Measurements from ENCODE around the gene NDUFC1. TPM values are rescaled to one million over a fixed set of nuclear protein-coding genes. Genes with fewer than 3 reads are reported as not detected.
A peak's percentile ranks its signal among the peaks of the same experiment; 100 is the strongest.

The NDUFC1 gene
- total RNA-seq, 1 experiment from 2014 or later = 89.7 TPM

DNA sequence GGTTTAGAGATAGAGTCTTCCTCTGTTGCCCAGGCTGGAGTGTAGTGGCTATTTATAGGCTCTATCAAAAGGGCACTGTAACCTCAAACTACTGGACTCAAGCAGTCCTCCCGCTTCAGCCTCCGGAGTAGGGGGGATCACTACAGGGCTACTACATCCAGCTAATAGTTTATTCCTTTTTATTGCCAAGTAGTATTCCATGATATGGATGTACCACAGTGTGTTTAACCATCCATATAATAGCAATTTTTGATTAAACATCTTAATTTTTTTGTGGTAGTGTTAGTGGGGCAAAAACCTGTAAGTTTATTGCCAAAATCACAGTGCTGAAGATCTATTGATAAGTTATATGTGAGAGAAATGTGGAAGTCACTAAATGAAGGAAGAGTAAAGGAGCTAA is 2.6 kb upstream of the NDUFC1 start:
- DNase-seq (ENCODE audit: low read depth, low spot score) = no peak
- in situ Hi-C loops (cut with HindIII; ENCODE audit: low pct_unique_long_range_greater_than_20kb, low sequenced_read_pairs) = no loop called here

DNA sequence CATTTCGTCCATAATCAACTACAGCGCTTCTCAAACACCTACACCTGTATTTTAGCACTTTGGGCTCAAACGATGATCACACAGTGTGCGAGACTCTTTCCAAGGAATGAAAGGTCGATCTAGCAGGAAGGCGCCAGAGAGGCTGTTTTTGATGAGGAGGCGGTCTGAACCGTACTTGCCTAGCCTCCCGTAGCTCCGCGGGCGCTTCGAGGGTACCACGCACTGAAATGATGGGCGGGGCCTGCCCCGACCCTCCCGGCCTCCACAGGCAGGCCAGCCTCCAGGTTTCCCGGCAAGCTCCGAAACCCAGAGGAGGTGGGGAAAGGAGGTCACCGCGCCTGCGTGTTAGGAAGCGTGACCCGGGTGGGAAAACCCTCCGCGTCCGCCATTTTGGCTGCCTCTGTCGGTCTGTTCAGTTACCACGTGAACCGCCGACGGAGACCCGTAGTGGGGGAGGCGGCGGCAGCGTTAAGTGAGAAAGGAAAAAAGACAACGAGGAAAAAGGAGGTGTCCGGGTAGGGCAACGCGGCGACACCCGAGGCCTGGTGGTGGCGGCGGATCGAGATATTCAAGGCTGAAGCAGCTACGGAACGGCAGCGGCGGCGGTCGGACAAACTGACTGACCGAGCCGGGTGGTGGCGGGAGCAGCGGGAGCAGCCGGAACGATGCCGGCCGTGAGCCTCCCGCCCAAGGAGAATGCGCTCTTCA is 1.0 kb downstream of the NDUFC1 start, which contains the start of gene NAA15:
Gene NAA15 (plus strand): TSS at position 393 of the 708 bp plus-strand sequence. CDS start 273 bp downstream, at position 666.
- DNase-seq (ENCODE audit: low read depth, low spot score) = peak; percentile 96
- in situ Hi-C loops (cut with HindIII; ENCODE audit: low pct_unique_long_range_greater_than_20kb, low sequenced_read_pairs) = no loop called here

DNA sequence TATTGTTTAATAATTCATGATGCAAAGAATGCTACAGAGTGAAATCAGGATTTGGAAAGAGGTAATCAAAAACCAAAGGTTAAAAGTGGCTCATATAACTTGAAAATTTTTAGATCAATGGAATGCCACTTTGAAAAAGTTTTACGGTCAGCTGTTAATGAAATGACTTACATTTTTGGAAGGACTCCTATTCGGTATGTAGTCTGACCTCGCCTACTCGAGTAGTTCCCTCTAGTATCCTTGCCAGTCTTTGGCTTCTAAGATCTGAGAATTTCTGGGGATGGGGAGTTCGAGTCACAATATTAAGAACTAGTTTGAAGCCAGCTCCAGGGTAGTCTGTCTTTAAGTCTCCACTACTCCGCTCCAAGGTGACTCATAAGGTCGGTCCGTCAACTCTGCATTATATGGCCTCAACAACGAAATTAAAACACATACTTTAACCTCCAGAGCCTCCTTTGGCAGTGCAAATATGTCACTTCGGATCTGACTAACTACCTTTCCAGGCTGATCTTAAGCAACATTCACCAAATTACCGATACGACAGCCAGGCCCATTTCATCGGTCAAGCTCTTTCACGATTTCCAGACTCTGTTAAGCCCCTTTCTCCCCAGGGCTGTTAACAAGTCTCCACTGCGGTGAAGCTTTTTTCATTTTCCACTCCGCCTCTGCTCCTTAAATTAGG is 1.7 kb downstream of the NDUFC1 start:
- in situ Hi-C loops (cut with HindIII; ENCODE audit: low pct_unique_long_range_greater_than_20kb, low sequenced_read_pairs) = no loop called here
- DNase-seq (ENCODE audit: low read depth, low spot score) = peak; percentile 15

DNA sequence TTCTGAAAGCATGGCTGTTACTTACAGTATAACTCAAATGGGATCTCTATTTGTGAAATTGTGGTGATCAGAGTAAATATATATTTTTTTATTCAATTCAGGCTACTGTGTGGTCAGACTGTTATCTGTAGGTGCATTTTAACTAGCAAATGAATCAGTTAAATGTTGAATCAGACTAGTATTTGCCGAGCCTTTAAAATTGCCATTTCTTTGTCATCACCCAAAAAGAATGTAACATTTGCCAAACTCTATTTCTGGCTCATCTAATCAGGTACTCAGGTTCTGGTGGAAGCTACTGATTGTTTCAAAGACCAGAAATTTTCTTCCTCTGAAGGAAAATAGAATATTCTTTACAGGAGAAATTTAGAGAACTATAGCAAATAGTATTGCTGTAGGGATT is 2.7 kb downstream of the NDUFC1 start:
- no peak for DNase-seq (ENCODE audit: low read depth, low spot score)
- in situ Hi-C loops (cut with HindIII; ENCODE audit: low pct_unique_long_range_greater_than_20kb, low sequenced_read_pairs) = no loop called here

DNA sequence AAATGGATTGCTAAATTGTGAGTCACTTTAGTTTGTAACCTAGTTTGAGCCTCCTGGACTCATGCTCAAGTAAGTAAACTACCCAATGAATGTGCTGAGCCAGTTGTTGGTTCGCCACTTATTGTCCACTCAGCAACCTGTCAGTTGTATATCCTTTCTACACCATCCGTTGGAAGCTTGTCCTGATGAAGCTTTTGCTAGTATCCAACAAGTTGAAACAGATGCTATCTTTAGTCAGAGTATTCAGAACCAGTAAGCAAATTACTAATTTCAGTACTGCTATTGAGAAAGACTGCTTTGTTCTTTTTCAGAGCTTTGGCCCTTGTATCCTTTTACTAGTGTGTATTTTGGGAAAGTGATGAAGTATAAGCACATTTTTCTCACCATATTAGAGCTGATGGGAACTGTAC is 5.3 kb downstream of the NDUFC1 start:
- in situ Hi-C loops (cut with HindIII; ENCODE audit: low pct_unique_long_range_greater_than_20kb, low sequenced_read_pairs) = no loop called here
- DNase-seq (ENCODE audit: low read depth, low spot score) = no peak

DNA sequence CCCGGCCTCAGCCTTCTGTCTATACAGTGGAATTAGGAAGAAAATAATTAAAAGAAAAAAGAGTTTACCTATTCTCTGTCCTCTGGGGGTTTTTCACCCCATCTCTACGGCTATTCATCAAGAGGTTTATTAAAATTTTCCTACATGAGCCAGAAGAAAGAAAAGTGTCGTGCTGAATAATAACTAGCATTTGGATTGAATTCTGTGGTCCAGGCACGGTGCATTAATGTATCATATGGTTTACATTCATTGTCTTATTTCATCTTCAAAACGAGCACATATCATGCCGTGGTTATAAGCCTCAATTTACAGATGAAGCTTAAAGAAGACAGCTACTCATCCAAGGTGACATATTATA is 6.4 kb downstream of the NDUFC1 start:
- in situ Hi-C loops (cut with HindIII; ENCODE audit: low pct_unique_long_range_greater_than_20kb, low sequenced_read_pairs) = no loop called here
- no peak for DNase-seq (ENCODE audit: low read depth, low spot score)

DNA sequence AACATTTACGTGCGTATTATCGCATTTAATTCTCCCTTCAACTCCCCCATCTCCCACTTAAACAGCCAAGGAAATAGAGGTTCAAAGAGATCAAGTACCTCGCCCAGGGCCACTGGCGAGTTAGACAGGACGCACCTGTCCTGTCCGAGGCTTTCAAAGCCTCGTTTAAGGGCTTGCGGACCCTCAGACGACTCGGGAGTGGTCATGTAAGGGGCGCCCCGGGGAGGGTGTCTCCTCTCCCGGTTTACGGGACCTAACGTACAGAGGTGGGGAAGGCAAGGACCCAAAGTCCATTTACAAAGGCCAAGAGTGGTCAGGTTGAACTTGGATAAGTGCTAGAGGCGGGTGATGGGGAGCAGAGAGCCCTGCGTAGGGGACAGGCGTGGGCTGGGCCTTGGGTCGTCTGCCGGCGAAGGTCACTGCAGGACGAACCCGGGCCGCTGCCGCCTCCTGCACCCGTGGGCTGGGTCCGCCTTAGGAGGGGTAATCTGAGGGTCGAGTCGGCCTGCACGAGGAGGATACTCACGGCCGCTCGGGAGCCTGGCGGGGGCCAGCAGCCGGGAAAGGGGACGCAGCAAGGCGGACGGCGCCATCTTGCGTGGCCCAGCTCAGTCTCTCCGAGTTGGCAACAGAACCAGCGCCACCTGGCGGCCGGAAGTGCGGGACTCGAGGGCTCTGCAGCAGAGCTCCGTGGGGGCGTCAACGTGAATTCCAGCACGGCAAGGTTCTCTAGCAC is 6.9 kb downstream of the NDUFC1 start:
- DNase-seq (ENCODE audit: low read depth, low spot score) = peak; percentile 89
- in situ Hi-C loops (cut with HindIII; ENCODE audit: low pct_unique_long_range_greater_than_20kb, low sequenced_read_pairs) = no loop called here

DNA sequence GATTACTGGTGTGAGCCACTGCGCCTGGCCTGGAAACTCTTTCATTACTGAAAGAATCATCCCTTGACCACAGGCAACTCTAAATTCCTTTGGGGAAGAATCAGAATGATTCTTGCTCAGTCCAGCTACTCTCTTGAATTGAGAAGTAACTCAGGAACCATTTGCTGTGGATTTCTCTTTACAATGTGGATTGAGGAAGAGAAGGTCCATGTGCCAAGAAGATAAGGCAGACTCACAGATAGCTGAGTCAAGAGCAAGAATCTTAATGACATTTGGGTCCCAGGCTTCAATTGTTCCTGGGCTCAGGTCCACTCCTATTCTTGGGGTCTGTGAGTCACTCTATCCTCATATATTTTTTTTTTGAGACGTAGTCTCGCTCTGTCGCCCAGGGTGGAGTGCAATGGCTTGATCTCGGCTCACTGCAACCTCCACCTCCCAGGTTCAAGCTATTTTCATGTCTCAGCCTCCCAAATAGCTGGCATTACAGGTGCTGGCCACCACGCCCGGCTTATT is 16.0 kb downstream of the NDUFC1 start:
- in situ Hi-C loops (cut with HindIII; ENCODE audit: low pct_unique_long_range_greater_than_20kb, low sequenced_read_pairs) = no loop called here
- DNase-seq (ENCODE audit: low read depth, low spot score) = no peak

DNA sequence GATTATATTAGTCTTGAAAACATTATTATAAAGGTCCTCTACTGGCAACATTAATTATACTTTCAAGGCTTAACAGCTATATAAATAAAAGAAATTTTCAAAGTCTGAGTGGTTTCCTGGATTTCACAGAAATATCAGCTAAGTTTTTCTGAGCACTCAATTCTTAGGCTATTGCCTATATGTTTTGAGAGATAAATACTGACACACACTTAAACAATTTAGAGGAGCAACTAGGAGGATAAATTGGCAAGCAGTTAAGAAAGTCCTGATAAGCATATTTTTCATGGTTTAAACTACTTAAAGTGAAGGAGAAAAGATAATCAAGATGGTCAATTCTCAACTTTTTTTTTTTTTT is 19.6 kb downstream of the NDUFC1 start:
- DNase-seq (ENCODE audit: low read depth, low spot score) = no peak
- in situ Hi-C loops (cut with HindIII; ENCODE audit: low pct_unique_long_range_greater_than_20kb, low sequenced_read_pairs) = no loop called here

DNA sequence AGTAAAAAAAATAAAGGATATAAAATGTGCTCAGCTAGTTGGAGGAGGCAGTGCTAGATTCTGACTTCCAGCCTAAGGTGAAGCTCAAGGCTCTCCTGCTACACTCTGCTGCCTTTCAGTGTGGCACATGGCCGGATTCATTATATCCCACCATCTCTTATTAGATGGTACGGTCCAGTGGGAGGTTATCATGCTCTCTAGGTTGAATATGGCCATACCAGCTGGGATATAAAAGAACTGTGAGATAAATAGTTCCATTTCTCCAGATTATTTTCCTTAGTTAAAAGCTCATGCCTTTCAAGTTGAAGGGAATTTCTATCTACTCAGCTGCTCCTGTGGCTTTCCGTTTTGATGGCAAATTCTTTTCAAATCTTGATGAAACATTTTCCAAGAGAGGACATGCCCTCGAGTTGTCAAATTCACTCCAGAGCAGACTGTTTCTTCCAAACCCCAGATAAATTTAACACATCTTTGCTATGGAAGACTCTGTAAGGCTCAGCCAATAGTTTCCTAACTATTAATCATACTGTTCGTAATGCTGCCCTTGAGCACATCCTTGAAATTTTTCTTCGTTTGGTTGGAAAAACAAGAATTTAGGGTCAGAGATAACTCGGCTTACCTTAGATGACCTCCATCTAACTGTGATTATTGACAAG is 20.1 kb downstream of the NDUFC1 start:
- in situ Hi-C loops (cut with HindIII; ENCODE audit: low pct_unique_long_range_greater_than_20kb, low sequenced_read_pairs) = no loop called here
- DNase-seq (ENCODE audit: low read depth, low spot score) = no peak

DNA sequence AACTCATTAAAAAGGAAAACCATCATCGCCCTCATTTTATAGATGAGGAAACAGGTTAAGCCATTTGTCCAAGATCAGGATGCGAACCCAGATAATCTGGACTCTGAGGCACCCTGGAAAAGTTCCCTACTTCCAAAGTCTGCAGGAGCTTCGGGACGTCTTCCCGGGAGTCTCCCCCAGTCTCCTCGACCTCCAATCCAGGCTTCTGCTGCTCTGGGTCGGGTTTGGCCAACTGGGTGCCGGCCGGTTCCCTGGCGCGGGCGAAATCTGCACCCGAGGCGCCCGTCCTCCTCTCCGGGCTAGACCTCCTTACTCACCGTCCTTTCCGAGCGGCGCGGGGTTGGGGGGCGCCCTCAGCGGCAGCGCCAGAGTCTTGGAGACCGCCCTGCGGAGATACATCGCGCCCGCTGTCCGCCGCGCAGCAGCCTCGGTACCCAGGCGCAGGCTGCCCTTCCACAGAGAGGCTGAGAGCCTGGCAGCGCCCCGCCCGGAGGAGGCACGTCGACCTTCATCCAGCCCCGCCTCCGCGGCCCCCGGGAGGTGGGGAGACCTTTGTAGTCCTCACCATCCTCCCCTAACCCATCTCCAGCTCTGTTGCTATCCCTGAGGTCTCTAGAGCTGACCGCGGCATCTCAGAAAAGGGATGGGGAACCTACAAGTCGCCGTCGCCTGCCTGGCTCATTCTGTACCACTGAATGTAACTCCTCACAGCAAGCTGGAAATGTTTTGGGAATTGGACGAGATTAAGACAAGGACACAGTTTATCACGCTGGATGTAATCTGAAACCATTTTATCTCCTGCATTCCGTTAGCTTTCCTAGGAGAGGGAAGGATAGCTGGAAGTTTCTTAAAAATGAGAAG is 22.3 kb downstream of the NDUFC1 start, which contains the start of gene MGARP:
Gene MGARP (minus strand): TSS at position 466 of the 861 bp plus-strand sequence. CDS start 67 bp downstream, at position 399.
- in situ Hi-C loops (cut with HindIII; ENCODE audit: low pct_unique_long_range_greater_than_20kb, low sequenced_read_pairs) = no loop called here
- no peak for DNase-seq (ENCODE audit: low read depth, low spot score)

DNA sequence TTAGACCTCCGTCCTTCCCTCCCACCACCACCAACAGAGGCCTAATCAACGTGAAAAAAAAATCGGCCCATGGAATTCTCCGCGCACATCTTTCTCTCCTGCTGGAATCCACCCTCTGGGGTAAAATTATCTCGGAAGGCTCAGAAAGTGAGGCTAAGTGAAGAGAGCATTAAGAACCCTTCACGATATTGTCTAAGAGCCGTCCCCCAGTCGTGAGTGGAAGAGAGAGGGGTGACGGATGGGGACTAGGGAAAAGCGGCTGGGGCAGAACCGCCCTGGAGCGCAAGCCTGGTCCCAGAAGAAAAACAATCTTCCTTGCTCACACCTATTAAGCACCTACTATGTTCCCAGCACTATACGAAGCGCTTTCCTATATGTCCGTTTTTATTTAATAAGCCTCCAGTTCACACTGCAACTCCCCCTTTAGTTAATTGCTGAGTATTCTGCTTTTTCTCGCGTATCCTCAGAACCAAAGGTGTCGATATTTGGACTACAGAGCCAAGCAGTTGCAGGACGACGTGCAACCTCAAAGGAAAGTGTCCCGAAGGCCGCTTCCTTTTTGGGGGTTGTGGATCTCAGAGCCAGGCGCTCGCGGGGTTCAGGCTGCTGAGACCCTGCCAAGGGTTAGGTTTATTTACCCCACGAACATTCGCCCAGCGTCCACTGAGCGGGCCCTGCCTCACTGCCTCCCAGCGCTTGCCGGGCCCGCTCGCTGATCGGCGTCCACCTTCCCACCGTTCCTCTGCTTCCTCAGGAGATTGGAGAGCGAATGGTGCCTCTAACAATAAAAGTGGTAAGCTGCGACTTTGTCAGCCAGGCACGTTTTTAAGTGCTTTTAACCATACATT is 23.1 kb downstream of the NDUFC1 start:
- in situ Hi-C loops (cut with HindIII; ENCODE audit: low pct_unique_long_range_greater_than_20kb, low sequenced_read_pairs) = no loop called here
- DNase-seq (ENCODE audit: low read depth, low spot score) = no peak

DNA sequence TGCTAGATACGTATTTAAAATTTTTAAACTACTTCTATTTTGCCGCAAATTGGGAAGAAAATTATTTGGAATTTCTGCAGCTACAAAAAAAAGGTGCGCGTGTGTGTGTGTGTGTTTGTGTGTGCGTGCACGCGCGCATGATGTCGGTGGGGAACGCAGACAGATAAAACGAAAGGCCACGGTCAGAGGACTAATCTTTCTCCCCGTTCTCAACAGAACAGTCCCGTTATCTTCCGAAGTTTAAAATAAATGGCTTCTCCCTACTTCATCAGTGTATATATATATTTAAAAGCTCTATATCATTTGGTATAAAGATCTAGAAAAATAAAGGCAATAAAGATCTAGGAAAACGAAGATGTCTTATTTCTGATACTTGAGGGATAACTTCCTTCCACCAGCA is 23.8 kb downstream of the NDUFC1 start:
- in situ Hi-C loops (cut with HindIII; ENCODE audit: low pct_unique_long_range_greater_than_20kb, low sequenced_read_pairs) = no loop called here
- no peak for DNase-seq (ENCODE audit: low read depth, low spot score)

DNA sequence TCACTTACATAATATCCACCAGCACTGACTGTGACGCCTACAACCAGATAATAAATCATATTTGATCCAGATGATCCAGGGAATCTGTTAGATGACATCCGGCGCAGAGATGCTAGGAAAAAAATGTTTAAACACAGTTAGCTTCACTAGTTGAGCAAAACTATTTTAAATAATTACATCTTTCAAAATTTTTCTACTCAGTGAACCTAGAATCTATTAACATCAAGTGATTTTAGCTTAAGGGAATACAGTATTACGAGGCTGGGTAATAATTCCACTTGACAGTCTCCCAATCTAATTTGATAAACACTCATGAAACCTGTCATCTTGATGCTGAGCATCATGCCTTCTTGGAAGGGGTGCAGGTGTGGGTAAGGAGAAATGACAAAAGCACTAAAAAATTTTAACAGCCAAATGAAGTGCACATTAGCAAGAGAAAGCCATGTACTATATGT is 27.0 kb downstream of the NDUFC1 start:
- in situ Hi-C loops (cut with HindIII; ENCODE audit: low pct_unique_long_range_greater_than_20kb, low sequenced_read_pairs) = no loop called here
- no peak for DNase-seq (ENCODE audit: low read depth, low spot score)

DNA sequence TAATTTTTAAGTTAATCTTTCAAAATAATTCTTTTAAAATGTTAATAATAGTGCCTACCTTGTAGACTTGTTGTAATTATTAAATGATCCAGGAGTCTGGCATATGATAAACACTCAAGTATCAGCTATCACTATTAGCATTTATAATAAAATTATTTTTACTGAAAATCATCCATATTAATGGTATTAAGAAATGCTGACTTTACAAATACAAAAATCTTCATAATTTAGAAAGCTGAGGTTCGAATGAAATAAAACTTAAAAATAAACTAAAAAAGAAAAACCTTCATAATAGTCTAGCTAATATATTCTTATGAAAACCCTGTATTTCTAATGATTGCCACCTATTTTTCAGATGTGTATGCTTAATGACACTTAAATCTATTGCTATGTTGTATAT is 27.5 kb downstream of the NDUFC1 start:
- no peak for DNase-seq (ENCODE audit: low read depth, low spot score)
- in situ Hi-C loops (cut with HindIII; ENCODE audit: low pct_unique_long_range_greater_than_20kb, low sequenced_read_pairs) = no loop called here

DNA sequence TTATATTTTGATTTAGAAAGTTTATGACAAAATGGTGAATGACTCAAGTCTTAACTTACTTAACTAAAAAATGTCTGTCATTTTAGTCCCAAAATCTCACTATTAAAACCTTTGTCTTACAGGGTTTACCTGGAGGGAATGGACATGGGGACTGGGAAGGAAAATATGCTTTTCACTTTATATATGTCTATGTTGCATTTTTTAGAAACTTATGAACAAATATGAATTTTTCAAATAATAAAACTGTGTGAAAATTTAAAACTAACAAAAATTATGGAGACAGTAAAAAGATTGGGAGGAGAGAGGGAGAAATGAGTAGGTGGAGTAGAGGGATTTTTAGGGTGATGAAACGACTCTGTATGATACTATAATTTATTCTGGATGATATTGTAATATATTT is 28.4 kb downstream of the NDUFC1 start:
- in situ Hi-C loops (cut with HindIII; ENCODE audit: low pct_unique_long_range_greater_than_20kb, low sequenced_read_pairs) = no loop called here
- no peak for DNase-seq (ENCODE audit: low read depth, low spot score)
